HUES64 (cell line): ENCODE results near the gene NBAS. TPM values are rescaled to one million over a fixed set of nuclear protein-coding genes. Genes with fewer than 3 reads are reported as not detected.
A peak's percentile ranks its signal among the peaks of the same experiment; 100 is the strongest.

Experiments used
- H3K27ac ChIP-seq: 2 replicates; pipeline ENCODE4 v1.7.0; 2013; ENCODE audit warnings: low read depth, low read length, inconsistent platforms
- H3K27me3 ChIP-seq: 2 replicates; pipeline ENCODE4 v1.6.1; 2013; ENCODE audit warnings: mild to moderate bottlenecking, low read length; ENCODE audit not compliant: insufficient read depth
- H3K36me3 ChIP-seq: 2 replicates; pipeline ENCODE4 v1.6.1; 2013; ENCODE audit warnings: mild to moderate bottlenecking, low read length; ENCODE audit not compliant: insufficient read depth
- H3K4me1 ChIP-seq: 2 replicates; pipeline ENCODE4 v1.6.1; 2013; ENCODE audit warnings: mild to moderate bottlenecking, low read length, moderate library complexity; ENCODE audit not compliant: insufficient read depth
- H3K4me3 ChIP-seq: 2 replicates; pipeline ENCODE4 v1.5.1; 2013; ENCODE audit warnings: mild to moderate bottlenecking, low read length, moderate library complexity
- H3K9ac ChIP-seq: 2 replicates; pipeline ENCODE4 v1.6.1; 2013; ENCODE audit warnings: mild to moderate bottlenecking, low read depth, low read length
- H3K9me3 ChIP-seq: 2 replicates; pipeline ENCODE4 v1.6.1; 2013; ENCODE audit warnings: low read depth, low read length; ENCODE audit not compliant: insufficient read depth
- WGBS: fragments of 150-250, 120-280 bp; methylation state at CpG from one replicate; pipeline ENCODE4 v1.1.7; 2013; ENCODE audit warnings: missing lambda C conversion rate; 5-methylcytosine and 5-hydroxymethylcytosine counted together
- polyA plus RNA-seq, 2 experiments: library from polyadenylated mRNA; stranded (reverse); fragments of 50-300 nt; gene quantifications; one replicate each; pipeline ENCODE4 v1.2.3, GENCODE V29; 2013

The NBAS gene
- 20.1 TPM for polyA plus RNA-seq (2013, experiment 1 of 2)
- polyA plus RNA-seq (2013, experiment 2 of 2): 24.1 TPM

DNA sequence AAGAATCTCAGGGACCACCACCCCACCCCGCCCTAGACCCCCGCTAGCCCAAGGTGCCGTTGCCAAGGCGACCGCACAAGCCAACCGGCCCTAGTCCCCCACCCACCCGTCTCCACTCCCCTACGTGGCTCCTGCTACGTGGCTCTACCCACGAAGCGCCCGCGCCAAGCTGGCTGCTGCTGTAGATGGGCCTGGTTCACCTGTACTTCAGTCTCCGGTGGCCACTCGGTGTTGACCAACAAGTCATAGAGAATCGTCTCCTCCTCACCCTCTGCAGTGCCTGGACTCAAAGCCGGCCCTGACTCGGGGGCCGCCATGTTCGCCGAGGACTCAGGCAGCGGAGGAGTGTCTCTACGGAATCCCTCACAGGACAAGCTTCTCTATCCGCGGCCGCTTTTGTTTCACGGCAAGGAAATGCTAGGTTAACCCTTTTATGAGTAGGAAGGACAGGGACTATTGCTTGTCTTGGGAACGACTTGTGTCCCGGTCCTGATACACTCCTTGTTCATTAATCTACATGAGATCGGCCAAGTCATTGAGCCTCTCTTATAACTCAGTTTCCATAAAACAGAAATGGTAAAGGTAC lies at the start of gene NBAS:
NBAS (minus strand) TSS at position 347 of the 586 bp plus-strand sequence; CDS start at position 317, 30 bp downstream.
- WGBS: under 1% methylated on average over 30 of the region's 30 CpGs
- Histone ChIP-seq H3K27ac (peak within 1 kb of the TSS; percentile 29), H3K9ac (peak within 1 kb of the TSS; percentile 70), H3K27me3 (no peaks in the 10 kb centered on the region), H3K9me3 (no peaks in the 10 kb centered on the region), H3K36me3 (peaks cover 6% of the 10 kb centered on the region), H3K4me3 (peak within 1 kb of the TSS; percentile 86), H3K4me1 (peaks cover 16% of the 10 kb centered on the region; the same call in 1 of the 2 replicates)

DNA sequence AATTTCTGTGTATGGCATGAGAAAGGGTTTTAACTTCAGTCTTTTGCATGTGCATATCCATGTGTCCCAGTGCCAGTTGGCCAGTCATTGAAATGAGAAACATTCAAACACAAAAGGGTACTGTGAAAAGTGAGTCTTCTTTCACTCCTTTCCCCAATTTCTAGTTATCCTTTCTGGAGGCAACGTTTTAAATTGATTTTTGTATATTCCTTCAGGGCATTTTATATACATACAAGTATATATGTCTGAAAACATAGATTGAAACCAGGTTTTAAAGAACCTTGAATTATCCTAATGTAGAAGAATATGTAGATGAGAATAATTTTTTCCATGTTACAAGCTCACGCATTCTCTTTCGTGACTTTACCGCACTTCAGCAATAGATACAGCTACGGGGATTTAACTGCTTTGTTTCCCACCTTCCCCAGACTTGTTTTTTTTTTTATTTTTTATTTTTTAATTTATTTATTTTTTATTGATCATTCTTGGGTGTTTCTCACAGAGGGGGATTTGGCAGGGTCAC lies 49.4 kb upstream of the NBAS start:
- Histone ChIP-seq H3K27ac (no peak overlapping the region), H3K36me3 (peaks cover 79% of the 10 kb centered on the region)

DNA sequence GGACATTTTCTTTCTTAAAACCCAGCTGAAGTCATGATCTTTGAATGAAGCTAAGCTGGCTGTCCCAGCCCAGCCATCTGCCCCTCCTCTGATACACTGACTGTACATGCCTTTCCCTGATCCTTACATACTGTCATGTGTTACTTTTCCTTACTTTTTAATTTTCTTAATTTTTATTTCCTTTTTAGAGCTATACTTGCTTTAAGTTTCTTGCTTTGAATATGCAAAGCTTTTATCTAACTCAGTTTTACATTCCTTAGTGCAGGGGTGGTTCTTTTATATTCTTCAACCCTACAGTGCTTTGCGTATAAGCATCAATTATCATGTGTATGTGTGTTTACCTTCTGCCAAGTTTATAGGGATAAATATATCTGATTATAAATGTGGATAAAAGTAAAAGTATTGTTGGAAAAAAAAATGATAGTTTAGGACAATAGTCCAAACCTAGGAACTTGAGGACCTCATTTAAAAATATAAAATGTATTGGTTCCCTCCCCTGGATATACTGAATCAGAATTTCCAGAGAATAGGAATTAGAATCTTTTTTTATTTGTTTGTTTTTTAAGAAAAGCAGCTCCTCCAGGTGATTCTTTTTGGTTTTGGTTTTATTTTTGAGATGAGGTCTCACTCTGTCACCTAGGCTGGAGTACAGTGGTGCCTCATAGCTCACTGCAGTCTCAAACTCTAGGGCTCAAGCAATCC lies 48.4 kb upstream of the NBAS start:
- peaks cover 79% of the 10 kb centered on the region for H3K36me3 ChIP-seq
- no peak overlapping the region for H3K4me3 ChIP-seq
- no peak overlapping the region for H3K27ac ChIP-seq
- H3K27me3 ChIP-seq: no peaks in the 10 kb centered on the region
- no peaks in the 10 kb centered on the region for H3K4me1 ChIP-seq
- H3K9ac ChIP-seq: no peak overlapping the region
- peaks cover 4% of the 10 kb centered on the region; the same call in 1 of the 2 replicates for H3K9me3 ChIP-seq
- 88% methylated on average over 1 of the region's 1 CpG for WGBS

More for the DNA sequence above, 49.4 kb upstream of the NBAS start:
- no peaks in the 10 kb centered on the region for H3K27me3 ChIP-seq
- no peak overlapping the region for H3K9ac ChIP-seq
- WGBS: 100% methylated on average over 4 of the region's 5 CpGs
- no peaks in the 10 kb centered on the region for H3K4me1 ChIP-seq
- peaks cover 4% of the 10 kb centered on the region; the same call in 1 of the 2 replicates for H3K9me3 ChIP-seq
- H3K4me3 ChIP-seq: no peak overlapping the region

DNA sequence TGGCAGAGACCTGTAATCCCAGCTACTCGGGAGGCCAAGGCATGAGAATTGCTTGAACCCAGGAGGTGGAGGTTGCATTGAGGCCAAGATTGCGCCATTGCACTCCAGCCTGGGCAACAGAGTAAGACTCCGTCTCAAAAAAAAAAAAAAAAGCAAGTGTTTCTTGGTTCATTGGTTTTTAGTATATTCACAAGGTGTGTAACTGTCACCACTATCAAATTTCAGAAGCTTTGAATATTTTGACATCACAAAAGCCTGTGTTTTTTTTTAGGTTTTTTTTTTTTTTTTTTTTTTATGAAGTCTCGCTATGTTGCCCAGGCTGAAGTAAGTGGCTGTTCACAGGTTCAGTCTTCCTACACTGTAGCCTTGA lies 47.2 kb upstream of the NBAS start:
- Histone ChIP-seq H3K4me3 (no peak overlapping the region), H3K9ac (no peak overlapping the region), H3K4me1 (no peaks in the 10 kb centered on the region), H3K27ac (no peak overlapping the region), H3K27me3 (no peaks in the 10 kb centered on the region), H3K36me3 (peaks cover 79% of the 10 kb centered on the region), H3K9me3 (peaks cover 4% of the 10 kb centered on the region; the same call in 1 of the 2 replicates)
- 88% methylated on average over 4 of the region's 4 CpGs for WGBS

DNA sequence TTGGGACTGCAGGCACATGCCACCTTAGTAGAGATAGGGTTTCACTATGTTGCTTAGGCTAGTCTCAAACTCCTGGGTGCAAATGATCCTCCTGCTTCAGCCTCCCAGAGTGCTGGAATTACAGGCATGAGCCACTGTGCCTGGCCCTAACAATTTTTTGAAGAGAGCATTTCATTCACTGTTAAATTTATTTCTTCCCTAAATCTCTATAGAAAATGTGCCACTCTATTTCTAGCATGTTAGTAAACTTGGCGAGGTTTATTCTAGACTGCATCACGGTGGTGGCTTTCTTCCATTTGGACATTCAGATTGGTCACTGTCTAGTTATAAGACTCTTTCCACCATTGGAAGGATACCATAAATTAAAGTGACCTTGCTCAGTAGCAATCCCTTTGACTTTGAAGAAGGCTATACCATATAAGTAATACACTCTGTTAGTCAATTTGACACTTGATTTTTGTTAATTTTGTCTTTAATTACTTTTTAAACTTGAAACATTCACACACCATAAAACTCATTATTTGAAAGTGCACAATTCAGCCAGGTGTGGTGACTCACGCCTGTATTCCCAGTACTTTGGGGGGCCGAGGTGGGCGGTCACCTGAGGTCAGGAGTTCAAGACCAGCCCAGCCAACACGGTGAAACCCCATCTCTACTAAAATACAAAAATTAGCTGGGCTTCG lies 46.7 kb upstream of the NBAS start:
- H3K27me3 ChIP-seq: no peaks in the 10 kb centered on the region
- H3K4me3 ChIP-seq: no peak overlapping the region
- WGBS: 97% methylated on average over 7 of the region's 7 CpGs
- no peak overlapping the region for H3K9ac ChIP-seq
- no peaks in the 10 kb centered on the region for H3K4me1 ChIP-seq
- no peak overlapping the region for H3K27ac ChIP-seq
- H3K36me3 ChIP-seq: peaks cover 79% of the 10 kb centered on the region
- H3K9me3 ChIP-seq: peaks cover 4% of the 10 kb centered on the region; the same call in 1 of the 2 replicates

DNA sequence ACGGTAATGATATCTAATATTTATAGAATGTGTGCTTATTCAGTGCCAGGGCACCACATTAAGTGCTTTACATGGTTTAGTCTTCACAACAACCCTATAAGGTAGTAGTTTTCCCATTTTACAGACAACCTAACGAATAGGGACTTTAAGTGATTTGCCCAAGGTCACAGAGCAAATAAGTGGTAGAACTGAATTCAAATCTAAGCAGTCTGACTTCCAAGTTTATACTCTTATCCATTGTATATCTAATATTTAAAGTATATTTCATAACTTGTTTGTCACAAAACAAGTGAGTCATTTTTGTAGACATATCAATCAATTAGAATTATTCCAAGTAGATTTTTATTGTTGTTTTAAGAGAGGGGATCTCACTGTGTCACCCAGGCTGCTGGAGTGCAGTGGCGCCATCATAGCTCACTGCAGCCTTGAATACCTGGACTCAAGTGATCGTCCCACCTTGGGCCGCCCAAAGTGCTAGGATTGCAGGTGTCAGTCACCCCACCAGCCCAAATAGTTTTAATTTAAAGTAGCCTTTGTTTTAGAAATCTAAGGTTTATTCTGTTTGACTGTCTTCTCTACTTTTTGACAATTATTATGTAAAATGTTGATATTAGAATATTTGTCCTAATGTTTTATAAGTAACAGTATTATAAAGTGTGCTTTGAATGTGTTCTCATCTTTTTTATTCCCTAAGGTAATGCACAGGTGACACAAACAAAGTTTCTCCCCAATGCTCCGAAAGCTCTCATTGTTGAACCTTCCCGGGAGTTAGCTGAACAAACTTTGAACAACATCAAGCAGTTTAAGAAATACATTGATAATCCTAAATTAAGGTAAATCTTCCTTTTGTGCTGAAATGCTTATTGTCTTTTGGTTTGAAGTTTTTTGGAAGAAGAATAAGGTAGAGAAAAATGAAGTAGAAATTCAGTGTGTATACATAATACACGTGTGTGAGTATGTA lies 45.6 kb upstream of the NBAS start:
- no peak overlapping the region for H3K9ac ChIP-seq
- H3K4me1 ChIP-seq: no peaks in the 10 kb centered on the region
- no peak overlapping the region for H3K4me3 ChIP-seq
- 96% methylated on average over 5 of the region's 8 CpGs for WGBS
- peaks cover 89% of the 10 kb centered on the region for H3K36me3 ChIP-seq
- no peak overlapping the region for H3K27ac ChIP-seq
- no peaks in the 10 kb centered on the region for H3K27me3 ChIP-seq
- H3K9me3 ChIP-seq: peaks cover 4% of the 10 kb centered on the region; the same call in 1 of the 2 replicates

DNA sequence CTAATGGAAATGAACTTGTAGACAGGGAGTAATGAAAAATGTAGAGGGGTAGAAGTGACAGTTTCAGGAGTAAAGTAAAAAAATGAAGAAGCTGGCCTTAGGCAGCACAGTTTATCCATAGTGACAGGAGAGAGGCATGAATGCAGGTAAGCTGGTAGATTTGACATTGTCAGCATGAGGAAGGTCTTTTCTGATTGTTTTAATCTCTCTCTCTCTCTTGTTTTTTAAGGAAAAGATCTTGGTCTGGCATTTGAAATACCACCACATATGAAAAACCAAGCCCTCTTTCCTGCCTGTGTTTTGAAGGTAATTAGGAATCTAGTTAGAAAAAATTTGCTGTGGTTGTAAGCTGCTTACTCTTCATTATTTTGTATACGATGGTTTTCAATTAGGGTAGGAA lies 44.6 kb upstream of the NBAS start:
- H3K9ac ChIP-seq: no peak overlapping the region
- no peak overlapping the region for H3K27ac ChIP-seq
- H3K4me1 ChIP-seq: no peaks in the 10 kb centered on the region
- peaks cover 4% of the 10 kb centered on the region; the same call in 1 of the 2 replicates for H3K9me3 ChIP-seq
- H3K27me3 ChIP-seq: no peaks in the 10 kb centered on the region
- WGBS: 96% methylated on average over 1 of the region's 1 CpG
- no peak overlapping the region for H3K4me3 ChIP-seq
- peaks cover 100% of the 10 kb centered on the region for H3K36me3 ChIP-seq

DNA sequence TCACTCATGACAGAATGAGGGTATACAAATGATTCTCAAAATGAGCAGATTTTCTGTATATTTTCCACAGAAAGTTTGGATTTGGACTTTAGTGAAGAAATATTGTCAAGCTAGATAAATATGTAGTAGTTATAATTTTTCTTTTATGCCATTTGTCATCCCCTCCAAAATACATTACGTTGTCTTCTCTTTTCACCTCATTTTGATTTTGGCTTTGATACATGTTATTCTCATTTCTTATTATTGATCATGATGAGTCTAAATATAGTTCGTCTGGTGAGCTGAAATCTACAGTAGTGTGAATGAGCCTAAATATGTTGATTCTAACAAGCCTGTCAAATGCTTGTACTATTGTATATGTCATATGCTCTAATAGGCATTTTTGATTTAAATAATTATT lies 42.8 kb upstream of the NBAS start:
- no peaks in the 10 kb centered on the region for H3K27me3 ChIP-seq
- 100% methylated on average over 1 of the region's 2 CpGs for WGBS
- H3K4me1 ChIP-seq: no peaks in the 10 kb centered on the region
- no peak overlapping the region for H3K9ac ChIP-seq
- H3K36me3 ChIP-seq: peaks cover 99% of the 10 kb centered on the region
- no peak overlapping the region for H3K4me3 ChIP-seq
- no peaks in the 10 kb centered on the region for H3K9me3 ChIP-seq
- no peak overlapping the region for H3K27ac ChIP-seq

DNA sequence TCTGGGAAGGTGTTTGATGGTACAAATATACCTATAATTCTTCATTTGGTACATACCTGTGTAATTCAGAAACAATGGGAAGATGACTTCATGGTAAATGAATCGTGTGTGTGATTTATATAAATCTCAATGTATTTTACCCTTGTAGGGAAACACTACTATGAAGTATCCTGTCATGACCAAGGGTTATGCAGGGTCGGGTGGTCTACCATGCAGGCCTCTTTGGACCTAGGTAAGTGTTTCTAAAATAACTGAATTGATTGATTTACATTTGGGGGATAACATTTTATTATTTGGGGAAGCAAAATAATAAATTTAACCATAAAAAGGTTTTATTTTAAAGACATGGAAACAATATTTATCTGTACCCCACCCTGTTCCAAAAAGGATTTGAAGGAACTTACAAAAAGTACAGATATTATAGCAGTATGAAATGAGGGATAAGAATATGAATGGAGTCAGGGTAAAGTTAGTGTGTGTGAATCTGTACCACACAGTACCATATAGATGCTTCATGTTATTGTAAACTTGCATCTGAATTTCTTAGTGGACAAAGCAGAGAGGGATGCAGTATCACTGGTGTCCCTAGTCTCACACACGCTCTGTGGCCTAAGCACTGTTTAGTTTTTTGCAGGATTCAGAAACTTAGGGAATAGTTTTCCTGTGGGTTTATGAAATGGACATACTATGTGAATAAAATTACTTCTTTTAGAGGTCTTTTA lies 42.1 kb upstream of the NBAS start:
- no peaks in the 10 kb centered on the region for H3K9me3 ChIP-seq
- H3K9ac ChIP-seq: no peak overlapping the region
- no peaks in the 10 kb centered on the region for H3K27me3 ChIP-seq
- no peaks in the 10 kb centered on the region for H3K4me1 ChIP-seq
- 96% methylated on average over 2 of the region's 3 CpGs for WGBS
- H3K27ac ChIP-seq: no peak overlapping the region
- H3K4me3 ChIP-seq: no peak overlapping the region
- peaks cover 99% of the 10 kb centered on the region for H3K36me3 ChIP-seq

DNA sequence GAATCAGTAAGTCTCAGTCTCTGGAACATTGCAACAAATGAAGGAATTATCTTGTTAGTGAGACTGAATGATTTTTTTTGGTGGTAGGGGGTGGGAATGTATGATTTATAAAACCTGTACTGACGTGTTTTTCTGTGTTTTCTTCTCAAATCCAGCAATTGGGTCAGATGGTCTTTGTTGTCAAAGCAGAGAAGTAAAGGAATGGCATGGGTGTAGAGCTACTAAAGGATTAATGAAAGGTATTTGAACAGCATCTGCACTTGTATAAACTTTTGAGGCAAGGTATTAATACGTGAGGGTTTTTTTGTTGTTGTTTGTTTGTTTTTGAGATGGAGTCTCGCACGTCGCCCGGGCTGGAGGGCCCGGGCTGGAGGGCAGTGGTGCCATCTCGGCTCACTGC lies 41.3 kb upstream of the NBAS start:
- WGBS: 97% methylated on average over 8 of the region's 8 CpGs
- Histone ChIP-seq H3K27me3 (no peaks in the 10 kb centered on the region), H3K9me3 (no peaks in the 10 kb centered on the region), H3K27ac (no peak overlapping the region), H3K4me1 (no peaks in the 10 kb centered on the region), H3K9ac (no peak overlapping the region), H3K4me3 (no peak overlapping the region), H3K36me3 (peaks cover 99% of the 10 kb centered on the region)
